MM.1S (cell line): ENCODE data around the gene ANP32A.

Experiments
- EZH2 ChIP-seq: fragments of 300-600 bp; sonication (generic); optimal IDR thresholded peaks from 2 replicates; pipeline ENCODE3; 2017; ENCODE audit warnings: low read depth, mild to moderate bottlenecking, antibody characterized with exemption, low read length, mixed read lengths
- TF ChIP-seq, protein P1 (sequence below): fragments of 300-600 bp; sonication (generic); IDR thresholded peaks from 2 replicates; pipeline ENCODE4 v1.5.1; 2016; ENCODE audit warnings: antibody characterized with exemption, low read length, mixed read lengths

- TF ChIP-seq, protein P1, sequence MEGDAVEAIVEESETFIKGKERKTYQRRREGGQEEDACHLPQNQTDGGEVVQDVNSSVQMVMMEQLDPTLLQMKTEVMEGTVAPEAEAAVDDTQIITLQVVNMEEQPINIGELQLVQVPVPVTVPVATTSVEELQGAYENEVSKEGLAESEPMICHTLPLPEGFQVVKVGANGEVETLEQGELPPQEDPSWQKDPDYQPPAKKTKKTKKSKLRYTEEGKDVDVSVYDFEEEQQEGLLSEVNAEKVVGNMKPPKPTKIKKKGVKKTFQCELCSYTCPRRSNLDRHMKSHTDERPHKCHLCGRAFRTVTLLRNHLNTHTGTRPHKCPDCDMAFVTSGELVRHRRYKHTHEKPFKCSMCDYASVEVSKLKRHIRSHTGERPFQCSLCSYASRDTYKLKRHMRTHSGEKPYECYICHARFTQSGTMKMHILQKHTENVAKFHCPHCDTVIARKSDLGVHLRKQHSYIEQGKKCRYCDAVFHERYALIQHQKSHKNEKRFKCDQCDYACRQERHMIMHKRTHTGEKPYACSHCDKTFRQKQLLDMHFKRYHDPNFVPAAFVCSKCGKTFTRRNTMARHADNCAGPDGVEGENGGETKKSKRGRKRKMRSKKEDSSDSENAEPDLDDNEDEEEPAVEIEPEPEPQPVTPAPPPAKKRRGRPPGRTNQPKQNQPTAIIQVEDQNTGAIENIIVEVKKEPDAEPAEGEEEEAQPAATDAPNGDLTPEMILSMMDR: no peak
- no peak for TF ChIP-seq EZH2
Measured at GRCh38 chr15:68735610-68736009, 85.1 kb downstream of the ANP32A start.
